Stomach (tissue), 9 donors: ENCODE results near the gene SLC17A9. TPM values are rescaled to one million over a fixed set of nuclear protein-coding genes. Genes with fewer than 3 reads are reported as not detected.

Experiments used
- DNase-seq, 2 donors: peaks; one replicate each; pipeline versions ENCODE4 v3.0.0 to v3.0.0-alpha.2; 2013 to 2019
- H3K27ac ChIP-seq, 5 donors: fragments of 200-600 bp in 4 of 5; sonication (generic) in 4 of 5; one replicate each; pipeline ENCODE4 v1.5.1; 2013 to 2019; ENCODE audit warnings: mild to moderate bottlenecking in 1 of 5, moderate library complexity in 1 of 5
- H3K27me3 ChIP-seq, 3 donors: fragments of 200-600 bp; sonication (generic); one replicate each; pipeline ENCODE4 v1.5.1; 2017 to 2019; ENCODE audit warnings: mixed run types in 1 of 3
- H3K36me3 ChIP-seq, 4 donors: fragments of 200-600 bp; sonication (generic); 1 replicate in 3 of 4; 2 replicates in 1 of 4; pipeline ENCODE4 v1.5.1; 2016 to 2019
- H3K4me1 ChIP-seq, 4 donors: fragments of 200-600 bp; sonication (generic); one replicate each; pipeline ENCODE4 v1.5.1; 2016 to 2019
- H3K4me3 ChIP-seq, 4 donors: fragments of 200-600 bp; sonication (generic) in 3 of 4; one replicate each; pipeline ENCODE4 v1.5.1; 2016 to 2019; ENCODE audit warnings: mild to moderate bottlenecking in 1 of 4
- H3K9me3 ChIP-seq, 4 donors: fragments of 200-600 bp; sonication (generic); one replicate each; pipeline ENCODE4 v1.5.1; 2016 to 2019
- EP300 ChIP-seq: sonication (generic); formaldehyde crosslinking; IDR thresholded peaks from one replicate; pipeline ENCODE4 v1.6.1; 2017; ENCODE audit warnings: antibody characterized with exemption
- POLR2A ChIP-seq, 4 donors: fragments of 450-650 bp; IDR thresholded peaks; one replicate each; pipeline ENCODE4 v1.6.1; 2016; ENCODE audit warnings: antibody characterized with exemption in 4 of 4, control low read depth in 2 of 4, mild to moderate bottlenecking in 1 of 4, moderate library complexity in 1 of 4
- POLR2AphosphoS5 ChIP-seq, 3 donors: sonication (generic); formaldehyde crosslinking; IDR thresholded peaks; one replicate each; pipeline ENCODE4 v1.6.1; 2016; ENCODE audit warnings: antibody characterized with exemption in 3 of 3
- WGBS, 5 donors: extraction: QIAGEN DNeasy Blood & Tissue Kit in 3 of 5; methylation state at CpG; one replicate each; pipeline versions ENCODE4 v1.1.5 to v1.1.7; 2013 to 2018; 5-methylcytosine and 5-hydroxymethylcytosine counted together
- intact Hi-C: fragments of 100-400 bp; cut with DNase I; formaldehyde crosslinking; loops from one replicate; pipeline ENCODE4 v1.15.1; 2023; ENCODE audit warnings: low total_unique reads
- polyA plus RNA-seq, 3 donors: library from polyadenylated mRNA; stranded (reverse); fragments of 200-250 nt; gene quantifications; one replicate each; pipeline ENCODE4 v1.2.3, GENCODE V29; 2013
- total RNA-seq, 5 donors: library from RNA; depleted of rRNA; stranded (reverse); fragments of >200 nt; gene quantifications; one replicate each; pipeline versions ENCODE4 v1.1.0 to v1.2.3, GENCODE V29; 2014 to 2016
- TF ChIP-seq, protein P1 (sequence below), 7 experiments: fragments of 450-650 bp in 4 of 7; fragments of 200-600 bp in 3 of 7; sonication (generic) in 3 of 7; IDR thresholded peaks; one replicate each; pipeline ENCODE4 v1.5.1; 2016 to 2019; ENCODE audit warnings: antibody characterized with exemption in 7 of 7, control low read depth in 2 of 7, mild to moderate bottlenecking in 1 of 7
- donor health status: healthy with polysubstance abuse.
- donor health status: Bipolar disorder and iron deficiency.
- donor health status: healthy.

Gene SLC17A9
- total and polyA plus RNA-seq, 8 donors = 1.1 to 76.4 (median 12.6) TPM

DNA sequence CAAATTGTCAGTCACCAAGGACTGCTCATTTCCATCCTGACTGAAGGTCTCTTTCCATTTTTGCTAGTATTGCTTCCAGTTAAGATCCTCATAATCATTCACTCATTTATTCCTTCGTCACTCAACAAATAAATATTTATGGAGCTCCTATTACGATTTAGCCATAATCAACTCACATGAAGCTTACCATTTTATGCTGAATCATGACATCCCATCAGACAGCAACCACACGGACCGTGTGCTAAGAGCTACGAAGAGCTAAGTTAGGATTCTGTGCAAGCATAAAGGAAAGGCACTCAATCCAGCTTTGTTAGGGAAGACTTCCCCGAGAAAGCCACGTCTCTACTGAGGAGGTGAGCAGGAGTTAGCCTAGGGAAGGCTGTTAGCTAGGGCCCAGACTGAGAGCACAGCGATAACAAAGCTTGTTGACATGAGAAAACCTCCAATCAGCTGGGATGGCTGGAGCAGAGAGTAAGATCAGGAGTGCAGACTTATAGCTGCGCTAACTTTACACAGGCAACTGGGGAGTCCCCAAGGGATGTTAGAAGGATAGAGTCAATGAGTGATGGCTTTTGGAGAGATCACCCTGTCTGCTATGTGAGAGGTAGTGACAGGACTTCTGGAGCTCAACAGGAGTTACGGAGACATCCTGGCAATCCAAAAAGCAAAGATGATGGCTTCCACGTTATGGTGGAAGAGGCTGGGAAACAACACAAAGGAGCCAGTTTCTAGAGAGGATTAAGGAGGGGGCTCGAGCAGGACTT is 17.1 kb upstream of the SLC17A9 start:
- H3K4me1 ChIP-seq = peaks cover 26 to 76% (median 58%) of the 10 kb centered on the region in 4 donors
- intact Hi-C loops = no loop called here

DNA sequence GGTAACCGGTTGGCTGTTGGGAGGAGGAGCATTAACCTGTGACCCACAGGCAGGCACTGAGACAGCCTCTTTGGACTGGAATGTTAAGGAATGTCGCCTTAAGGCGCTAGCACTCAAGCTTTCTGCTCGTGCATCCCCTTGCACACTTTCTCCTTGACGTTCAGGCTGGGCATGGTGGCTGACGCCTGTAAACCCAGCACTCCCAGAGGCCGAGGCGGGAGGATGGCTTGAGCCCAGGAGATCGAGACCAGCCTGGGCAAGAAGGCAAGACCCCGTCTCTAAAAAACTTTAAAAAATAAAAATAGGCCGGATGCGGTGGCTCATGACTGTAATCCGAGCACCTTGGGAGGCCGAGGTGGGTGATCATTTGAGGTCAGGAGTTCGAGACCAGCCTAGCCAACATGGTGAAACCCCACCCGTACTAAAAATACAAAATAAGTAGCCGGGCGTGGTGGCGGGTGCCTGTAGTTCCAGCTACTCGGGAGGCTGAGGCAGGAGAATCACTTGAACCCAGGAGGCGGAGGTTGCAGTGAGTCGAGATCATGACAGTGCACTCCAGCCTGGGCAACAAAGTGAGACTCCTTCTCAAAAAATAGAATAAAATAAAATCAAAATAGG is 16.4 kb upstream of the SLC17A9 start:
- WGBS, 5 donors = 83 to 86% (median 85%) methylated on average over 22 of the region's 22 CpGs
- DNase-seq = no peak
- H3K36me3 ChIP-seq = peaks cover 2 to 27% (median 19%) of the 10 kb centered on the region in 4 donors
- peak overlapping the region; percentile 89 to 94 (median 92) for H3K4me3 ChIP-seq
- H3K27me3 ChIP-seq = no peaks in the 10 kb centered on the region
- H3K9me3 ChIP-seq = no peaks in the 10 kb centered on the region
- TF ChIP-seq POLR2AphosphoS5 (IDR thresholded peaks at IDR 0.05) (no peak), POLR2A (IDR thresholded peaks at IDR 0.05) (no peak), EP300 (no peak)
- TF ChIP-seq, protein P1, sequence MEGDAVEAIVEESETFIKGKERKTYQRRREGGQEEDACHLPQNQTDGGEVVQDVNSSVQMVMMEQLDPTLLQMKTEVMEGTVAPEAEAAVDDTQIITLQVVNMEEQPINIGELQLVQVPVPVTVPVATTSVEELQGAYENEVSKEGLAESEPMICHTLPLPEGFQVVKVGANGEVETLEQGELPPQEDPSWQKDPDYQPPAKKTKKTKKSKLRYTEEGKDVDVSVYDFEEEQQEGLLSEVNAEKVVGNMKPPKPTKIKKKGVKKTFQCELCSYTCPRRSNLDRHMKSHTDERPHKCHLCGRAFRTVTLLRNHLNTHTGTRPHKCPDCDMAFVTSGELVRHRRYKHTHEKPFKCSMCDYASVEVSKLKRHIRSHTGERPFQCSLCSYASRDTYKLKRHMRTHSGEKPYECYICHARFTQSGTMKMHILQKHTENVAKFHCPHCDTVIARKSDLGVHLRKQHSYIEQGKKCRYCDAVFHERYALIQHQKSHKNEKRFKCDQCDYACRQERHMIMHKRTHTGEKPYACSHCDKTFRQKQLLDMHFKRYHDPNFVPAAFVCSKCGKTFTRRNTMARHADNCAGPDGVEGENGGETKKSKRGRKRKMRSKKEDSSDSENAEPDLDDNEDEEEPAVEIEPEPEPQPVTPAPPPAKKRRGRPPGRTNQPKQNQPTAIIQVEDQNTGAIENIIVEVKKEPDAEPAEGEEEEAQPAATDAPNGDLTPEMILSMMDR (IDR thresholded peaks at IDR 0.05) = no peak
- peak overlapping the region in 2 of 5 donors; percentile 92 to 98 for H3K27ac ChIP-seq
- H3K4me1 ChIP-seq = peaks cover 26 to 81% (median 62%) of the 10 kb centered on the region in 4 donors
- intact Hi-C loops = no loop called here

More for the DNA sequence above, 17.1 kb upstream of the SLC17A9 start:
- DNase-seq = no peak
- H3K27ac ChIP-seq = no peak overlapping the region
- H3K4me3 ChIP-seq = peak overlapping the region in 2 of 4 donors; percentile 89 to 94
- H3K9me3 ChIP-seq = no peaks in the 10 kb centered on the region
- H3K27me3 ChIP-seq = no peaks in the 10 kb centered on the region
- 69 to 81% (median 75%) methylated on average over 12 of the region's 12 CpGs for WGBS, 5 donors
- H3K36me3 ChIP-seq = peaks cover 0 to 23% (median 19%) of the 10 kb centered on the region in 4 donors
- TF ChIP-seq POLR2A (IDR thresholded peaks at IDR 0.05) = no peak
- no peak for TF ChIP-seq EP300
- TF ChIP-seq, protein P1 (IDR thresholded peaks at IDR 0.05) = no peak
- no peak for TF ChIP-seq POLR2AphosphoS5 (IDR thresholded peaks at IDR 0.05)

DNA sequence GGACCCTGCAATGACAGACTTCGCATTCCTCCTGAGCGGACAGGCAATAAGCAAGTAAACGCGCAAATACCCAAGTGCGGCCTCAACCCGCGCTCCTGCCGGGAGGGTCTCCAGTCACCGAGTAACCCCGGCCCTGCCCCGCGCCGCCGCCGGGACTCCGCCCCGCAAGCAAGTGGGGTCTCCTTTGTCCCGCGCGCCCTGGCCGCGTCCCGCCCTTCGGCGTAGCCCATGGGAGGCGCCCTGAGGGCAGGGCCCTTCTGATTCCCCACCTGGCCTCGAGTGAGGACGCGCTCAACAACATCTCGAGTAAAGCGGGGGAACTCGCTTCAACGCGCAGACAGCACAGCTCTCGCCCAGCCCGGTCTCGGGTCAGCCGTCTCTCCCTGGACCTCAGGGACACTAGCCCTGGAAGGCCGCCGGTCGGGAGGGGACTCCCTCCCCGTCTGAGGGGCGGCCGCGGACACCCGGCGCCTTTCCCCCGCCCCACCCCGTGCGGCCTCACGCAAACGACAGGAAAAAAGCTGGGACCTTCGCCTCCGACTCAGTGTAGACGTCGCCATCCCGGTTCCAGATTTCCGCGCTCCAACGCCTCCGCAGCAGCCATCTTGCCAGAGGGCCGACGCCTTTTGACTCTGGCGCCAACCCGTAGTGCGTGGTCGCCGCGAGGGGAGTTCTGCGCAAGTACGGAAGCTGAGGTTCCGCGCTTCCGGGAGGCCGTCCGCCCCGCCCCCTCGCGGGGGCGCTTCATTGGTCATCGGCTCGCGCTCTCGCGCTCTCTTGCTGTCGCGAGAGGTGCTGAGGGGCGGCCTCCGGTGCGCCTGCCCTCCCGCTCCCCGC is 15.0 kb upstream of the SLC17A9 start:
- TF ChIP-seq POLR2AphosphoS5 (IDR thresholded peaks at IDR 0.05) (peak; percentile 94 to 98 (median 97)), POLR2A (IDR thresholded peaks at IDR 0.05) (peak in 2 of 4 donors; percentile 22 to 53), EP300 (no peak)
- TF ChIP-seq, protein P1 (IDR thresholded peaks at IDR 0.05) = no peak
- Histone ChIP-seq H3K4me3 (peak overlapping the region; percentile 89 to 94 (median 92)), H3K4me1 (peaks cover 26 to 80% (median 69%) of the 10 kb centered on the region in 4 donors), H3K27ac (peak overlapping the region; percentile 86 to 98 (median 94)), H3K9me3 (no peaks in the 10 kb centered on the region), H3K27me3 (no peaks in the 10 kb centered on the region), H3K36me3 (peaks cover 6 to 40% (median 32%) of the 10 kb centered on the region in 4 donors)
- intact Hi-C loops = no loop called here
- peak; percentile 97 to 99 for DNase-seq
- WGBS, 5 donors = 0 to 1% (median 1%) methylated on average over 24 to 92 of the region's 92 CpGs
